ENCODE measurements around the gene ESRRG. TPM values are rescaled to one million over a fixed set of nuclear protein-coding genes. Genes with fewer than 3 reads are reported as not detected.

The ESRRG gene
- total and polyA plus RNA-seq, 2 of the 8 experiments (the other 6 are each of a cell fraction or from before 2014, with no cell fraction given) = 0.59 to 1.4 TPM

GRCh38 chr1:216640100-216640499 lies 83.1 kb downstream of the ESRRG start (continued):
- TF ChIP-seq SIN3A (conservative IDR thresholded peaks at IDR 0.05 in 1 of 2, IDR thresholded peaks at IDR 0.05 in 1 of 2; ENCODE audit: low read depth in 1 of 2, low read length in 2 of 2) (no peak), SIRT6 (IDR thresholded peaks at IDR 0.05; ENCODE audit: low read length) (no peak)

Measured in H1 (cell line).